ENCODE measurements around the gene B4GALNT2. TPM values are rescaled to one million over a fixed set of nuclear protein-coding genes. Genes with fewer than 3 reads are reported as not detected.

The B4GALNT2 gene
- total RNA-seq, 1 experiment from 2014 or later, result not detected

GRCh38 chr17:49210158-49211029 lies 77.8 kb downstream of the B4GALNT2 start, which contains the start of the genes ABI3 and GNGT2:
Gene ABI3, plus strand, starts transcription at chr17:49210707. Its CDS starts 18 bp downstream, at chr17:49210725.
Gene GNGT2, minus strand, starts transcription at chr17:49210574. Its CDS starts 3,152 bp downstream, at chr17:49207422.
- no peak for DNase-seq (ENCODE audit: low read depth)

- no peak for DNase-seq (ENCODE audit: low read depth)
Observed at GRCh38 chr17:49213399-49213798, 80.8 kb downstream of the B4GALNT2 start.

GRCh38 chr17:49213847-49214246 lies 81.3 kb downstream of the B4GALNT2 start:
- no peak for DNase-seq (ENCODE audit: low read depth)

GRCh38 chr17:49214676-49215360 lies 82.2 kb downstream of the B4GALNT2 start:
- DNase-seq (ENCODE audit: low read depth), result peak; percentile 57

- DNase-seq (ENCODE audit: low read depth), result no peak
Observed at GRCh38 chr17:49216482-49216881, 83.9 kb downstream of the B4GALNT2 start.

GRCh38 chr17:49216953-49217650 lies 84.5 kb downstream of the B4GALNT2 start:
- no peak for DNase-seq (ENCODE audit: low read depth)

GRCh38 chr17:49217651-49218413 lies 85.3 kb downstream of the B4GALNT2 start:
- no peak for DNase-seq (ENCODE audit: low read depth)

- DNase-seq (ENCODE audit: low read depth), result no peak
Observed at GRCh38 chr17:49218941-49219913, 86.7 kb downstream of the B4GALNT2 start.

GRCh38 chr17:49219987-49220386 lies 87.4 kb downstream of the B4GALNT2 start:
- DNase-seq (ENCODE audit: low read depth), result no peak

GRCh38 chr17:49223168-49223516 lies 90.6 kb downstream of the B4GALNT2 start:
- no peak for DNase-seq (ENCODE audit: low read depth)

GRCh38 chr17:49223517-49224197 lies 91.1 kb downstream of the B4GALNT2 start:
- DNase-seq (ENCODE audit: low read depth), result peak; percentile 27

GRCh38 chr17:49224198-49224996 lies 91.8 kb downstream of the B4GALNT2 start:
- no peak for DNase-seq (ENCODE audit: low read depth)

- DNase-seq (ENCODE audit: low read depth), result no peak
Observed at GRCh38 chr17:49224997-49225337, 92.4 kb downstream of the B4GALNT2 start.

- no peak for DNase-seq (ENCODE audit: low read depth)
Observed at GRCh38 chr17:49225554-49226236, 93.1 kb downstream of the B4GALNT2 start.
